ENCODE data around the gene NR5A1.

Gene NR5A1

GRCh38 chr9:124479371-124479770, 27.8 kb downstream of the NR5A1 start:
- no peak for DNase-seq

- DNase-seq, result no peak
Measured at GRCh38 chr9:124478354-124478753, 28.8 kb downstream of the NR5A1 start.

GRCh38 chr9:124477648-124478285, 29.4 kb downstream of the NR5A1 start:
- no peak for DNase-seq

- no peak for DNase-seq
Measured at GRCh38 chr9:124477211-124477647, 30.0 kb downstream of the NR5A1 start.

GRCh38 chr9:124475868-124476690, 31.1 kb downstream of the NR5A1 start:
- DNase-seq, result no peak

- DNase-seq, result no peak
Measured at GRCh38 chr9:124475158-124475867, 31.9 kb downstream of the NR5A1 start.

GRCh38 chr9:124474151-124474550, 33.0 kb downstream of the NR5A1 start:
- DNase-seq, result no peak

- DNase-seq, result no peak
Measured at GRCh38 chr9:124473310-124473709, 33.9 kb downstream of the NR5A1 start.

- DNase-seq, result no peak
Measured at GRCh38 chr9:124472770-124473169, 34.4 kb downstream of the NR5A1 start.

GRCh38 chr9:124471761-124472160, 35.4 kb downstream of the NR5A1 start:
- no peak for DNase-seq

GRCh38 chr9:124470726-124471125, 36.5 kb downstream of the NR5A1 start:
- DNase-seq, result no peak

- DNase-seq, result no peak
Measured at GRCh38 chr9:124470306-124470705, 36.9 kb downstream of the NR5A1 start.

GRCh38 chr9:124469011-124469832, 38.0 kb downstream of the NR5A1 start:
- no peak for DNase-seq

GRCh38 chr9:124468061-124468740, 39.0 kb downstream of the NR5A1 start:
- DNase-seq, result no peak

GRCh38 chr9:124467410-124468060, 39.7 kb downstream of the NR5A1 start:
- no peak for DNase-seq

- DNase-seq, result no peak
Measured at GRCh38 chr9:124465736-124466135, 41.5 kb downstream of the NR5A1 start.

- DNase-seq, result no peak
Measured at GRCh38 chr9:124462739-124463138, 44.5 kb downstream of the NR5A1 start.

- DNase-seq, result no peak
Measured at GRCh38 chr9:124458441-124458840, 48.8 kb downstream of the NR5A1 start.

GRCh38 chr9:124457887-124458431, 49.2 kb downstream of the NR5A1 start:
- DNase-seq, result no peak

GRCh38 chr9:124457079-124457886, 49.9 kb downstream of the NR5A1 start:
- DNase-seq, result no peak

Measured in stimulated activated naive CD4-positive, alpha-beta T cell treated with Interleukin-2 at 50 U/mL for 16 hours (primary cell).